GM12801 (cell line): Measurements from ENCODE around the gene CDK15.

Experiments used
- CTCF ChIP-seq: IDR thresholded peaks from one replicate; pipeline ENCODE4 v1.5.1; 2011; ENCODE audit warnings: control low read depth; ENCODE audit not compliant: insufficient read length; ENCODE audit errors: extremely low read depth

CDK15 gene

GRCh38 chr2:201907563-201907881 is 101.2 kb downstream of the CDK15 start:
- TF ChIP-seq CTCF: no peak

GRCh38 chr2:201908901-201909300 is 102.6 kb downstream of the CDK15 start:
- no peak for TF ChIP-seq CTCF

GRCh38 chr2:201909348-201909747 is 103.0 kb downstream of the CDK15 start:
- no peak for TF ChIP-seq CTCF

GRCh38 chr2:201909961-201910361 is 103.6 kb downstream of the CDK15 start:
- TF ChIP-seq CTCF: no peak

- TF ChIP-seq CTCF: no peak
Observed at GRCh38 chr2:201911372-201911771, 105.0 kb downstream of the CDK15 start.

GRCh38 chr2:201913201-201913600 is 106.9 kb downstream of the CDK15 start:
- TF ChIP-seq CTCF: no peak

- TF ChIP-seq CTCF: no peak
Observed at GRCh38 chr2:201915446-201915845, 109.1 kb downstream of the CDK15 start.

- TF ChIP-seq CTCF: no peak
Observed at GRCh38 chr2:201916565-201916964, 110.2 kb downstream of the CDK15 start.
